Measurements from ENCODE around the gene MAP7.

DNA sequence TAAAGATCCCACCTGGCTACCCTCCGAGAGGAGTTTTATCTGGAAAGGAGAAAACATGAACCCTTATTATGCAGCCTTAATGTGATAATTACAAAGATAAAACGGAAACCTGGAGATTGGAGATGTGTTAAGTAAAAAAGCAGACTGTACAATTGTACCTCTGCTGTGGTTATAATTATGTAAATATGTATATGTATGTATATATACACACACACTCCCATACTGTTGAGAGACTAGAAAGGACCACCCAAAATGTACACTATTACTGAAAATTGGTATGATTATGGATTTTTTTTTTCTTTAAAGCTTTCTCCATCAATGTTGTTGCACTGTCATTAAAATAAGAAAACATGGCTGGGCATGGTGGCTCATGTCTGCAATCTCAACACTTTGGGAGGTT is 188.4 kb downstream of the MAP7 start:
- TF ChIP-seq, protein P1, sequence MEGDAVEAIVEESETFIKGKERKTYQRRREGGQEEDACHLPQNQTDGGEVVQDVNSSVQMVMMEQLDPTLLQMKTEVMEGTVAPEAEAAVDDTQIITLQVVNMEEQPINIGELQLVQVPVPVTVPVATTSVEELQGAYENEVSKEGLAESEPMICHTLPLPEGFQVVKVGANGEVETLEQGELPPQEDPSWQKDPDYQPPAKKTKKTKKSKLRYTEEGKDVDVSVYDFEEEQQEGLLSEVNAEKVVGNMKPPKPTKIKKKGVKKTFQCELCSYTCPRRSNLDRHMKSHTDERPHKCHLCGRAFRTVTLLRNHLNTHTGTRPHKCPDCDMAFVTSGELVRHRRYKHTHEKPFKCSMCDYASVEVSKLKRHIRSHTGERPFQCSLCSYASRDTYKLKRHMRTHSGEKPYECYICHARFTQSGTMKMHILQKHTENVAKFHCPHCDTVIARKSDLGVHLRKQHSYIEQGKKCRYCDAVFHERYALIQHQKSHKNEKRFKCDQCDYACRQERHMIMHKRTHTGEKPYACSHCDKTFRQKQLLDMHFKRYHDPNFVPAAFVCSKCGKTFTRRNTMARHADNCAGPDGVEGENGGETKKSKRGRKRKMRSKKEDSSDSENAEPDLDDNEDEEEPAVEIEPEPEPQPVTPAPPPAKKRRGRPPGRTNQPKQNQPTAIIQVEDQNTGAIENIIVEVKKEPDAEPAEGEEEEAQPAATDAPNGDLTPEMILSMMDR (IDR thresholded peaks at IDR 0.05) = no peak
- TF ChIP-seq POLR2A (IDR thresholded peaks at IDR 0.05) = no peak

Data from esophagus squamous epithelium (tissue), 4 donors.